Gastroesophageal sphincter (tissue), 3 donors: Measurements from ENCODE around the gene NALF2.

Experiments used
- EP300 ChIP-seq: sonication (generic); formaldehyde crosslinking; IDR thresholded peaks from one replicate; pipeline ENCODE4 v1.6.1; 2017; ENCODE audit warnings: antibody characterized with exemption, mild to moderate bottlenecking
- POLR2A ChIP-seq, 2 donors: fragments of 450-650 bp; IDR thresholded peaks; one replicate each; pipeline ENCODE4 v1.6.1; 2017; ENCODE audit warnings: antibody characterized with exemption in 2 of 2, mild to moderate bottlenecking in 2 of 2, moderate library complexity in 1 of 2
- POLR2AphosphoS5 ChIP-seq: sonication (generic); formaldehyde crosslinking; IDR thresholded peaks from one replicate; pipeline ENCODE4 v1.6.1; 2017; ENCODE audit warnings: antibody characterized with exemption
- TF ChIP-seq, protein P1 (sequence below), 4 experiments: fragments of 200-600 bp in 2 of 4; fragments of 450-650 bp in 2 of 4; sonication (generic) in 1 of 4; IDR thresholded peaks; one replicate each; pipeline ENCODE4 v1.5.1; 2017 to 2019; ENCODE audit warnings: antibody characterized with exemption in 4 of 4, mild to moderate bottlenecking in 2 of 4, moderate library complexity in 2 of 4

- TF ChIP-seq POLR2A (IDR thresholded peaks at IDR 0.05) (no peak), POLR2AphosphoS5 (no peak), EP300 (no peak)
- TF ChIP-seq, protein P1, sequence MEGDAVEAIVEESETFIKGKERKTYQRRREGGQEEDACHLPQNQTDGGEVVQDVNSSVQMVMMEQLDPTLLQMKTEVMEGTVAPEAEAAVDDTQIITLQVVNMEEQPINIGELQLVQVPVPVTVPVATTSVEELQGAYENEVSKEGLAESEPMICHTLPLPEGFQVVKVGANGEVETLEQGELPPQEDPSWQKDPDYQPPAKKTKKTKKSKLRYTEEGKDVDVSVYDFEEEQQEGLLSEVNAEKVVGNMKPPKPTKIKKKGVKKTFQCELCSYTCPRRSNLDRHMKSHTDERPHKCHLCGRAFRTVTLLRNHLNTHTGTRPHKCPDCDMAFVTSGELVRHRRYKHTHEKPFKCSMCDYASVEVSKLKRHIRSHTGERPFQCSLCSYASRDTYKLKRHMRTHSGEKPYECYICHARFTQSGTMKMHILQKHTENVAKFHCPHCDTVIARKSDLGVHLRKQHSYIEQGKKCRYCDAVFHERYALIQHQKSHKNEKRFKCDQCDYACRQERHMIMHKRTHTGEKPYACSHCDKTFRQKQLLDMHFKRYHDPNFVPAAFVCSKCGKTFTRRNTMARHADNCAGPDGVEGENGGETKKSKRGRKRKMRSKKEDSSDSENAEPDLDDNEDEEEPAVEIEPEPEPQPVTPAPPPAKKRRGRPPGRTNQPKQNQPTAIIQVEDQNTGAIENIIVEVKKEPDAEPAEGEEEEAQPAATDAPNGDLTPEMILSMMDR (IDR thresholded peaks at IDR 0.05), result no peak
Observed at GRCh38 chrX:69504626-69505612, 793 bp downstream of the NALF2 start.
